Fibroblast of the aortic adventitia (primary cell): ENCODE results near the gene SULT1A2. TPM values are rescaled to one million over a fixed set of nuclear protein-coding genes. Genes with fewer than 3 reads are reported as not detected.

Experiments
- DNase-seq: peaks from one replicate; pipeline ENCODE4 v3.0.0-alpha.2; 2010; ENCODE audit warnings: low read depth
- H3K4me3 ChIP-seq: 2 replicates; pipeline ENCODE4 v1.5.1; 2011; ENCODE audit warnings: low read depth, mild to moderate bottlenecking, control low read depth, low read length, moderate library complexity
- CTCF ChIP-seq: IDR thresholded peaks from 2 replicates; pipeline ENCODE4 v1.5.1; 2011; ENCODE audit warnings: mild to moderate bottlenecking, low read length, control low read depth, inconsistent platforms; ENCODE audit not compliant: insufficient read depth
- total RNA-seq: library from RNA; depleted of rRNA; stranded (reverse); fragments of >200 nt; gene quantifications from 2 replicates; pipeline ENCODE4 v1.2.3, GENCODE V29; 2012; ENCODE audit warnings: low replicate concordance

Gene SULT1A2
- total RNA-seq, 1 donor: not detected

DNA sequence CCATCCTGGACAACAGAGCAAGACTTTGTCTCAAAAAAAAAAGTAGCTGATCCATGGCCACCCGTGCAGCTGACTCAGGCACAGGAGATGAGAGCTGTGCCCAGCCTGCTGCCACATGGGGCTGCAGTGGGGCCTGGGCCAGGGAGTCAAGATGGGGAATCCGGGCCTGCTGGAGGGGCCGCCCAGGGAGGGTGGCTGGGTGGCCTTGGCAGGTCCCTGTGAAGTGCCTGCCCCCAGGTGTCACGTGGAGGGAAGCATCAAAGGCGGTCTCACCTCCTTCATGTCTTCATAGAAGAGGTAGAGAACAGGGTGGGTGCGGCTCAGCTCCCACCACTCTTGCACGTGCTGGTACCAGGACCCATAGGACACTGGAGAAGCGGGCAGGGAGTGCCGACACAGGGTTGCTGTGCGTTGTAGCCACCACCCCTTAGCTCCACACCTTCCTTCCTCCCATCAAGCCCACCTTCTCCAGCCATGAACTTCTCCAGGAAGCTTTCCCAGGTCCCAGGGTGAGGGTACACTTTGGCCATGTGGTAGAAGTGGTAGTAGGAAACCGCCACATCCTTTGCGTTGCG is 3.8 kb downstream of the SULT1A2 start:
- H3K4me3 ChIP-seq: no peak overlapping the region
- no peak for DNase-seq
- no peak for TF ChIP-seq CTCF

DNA sequence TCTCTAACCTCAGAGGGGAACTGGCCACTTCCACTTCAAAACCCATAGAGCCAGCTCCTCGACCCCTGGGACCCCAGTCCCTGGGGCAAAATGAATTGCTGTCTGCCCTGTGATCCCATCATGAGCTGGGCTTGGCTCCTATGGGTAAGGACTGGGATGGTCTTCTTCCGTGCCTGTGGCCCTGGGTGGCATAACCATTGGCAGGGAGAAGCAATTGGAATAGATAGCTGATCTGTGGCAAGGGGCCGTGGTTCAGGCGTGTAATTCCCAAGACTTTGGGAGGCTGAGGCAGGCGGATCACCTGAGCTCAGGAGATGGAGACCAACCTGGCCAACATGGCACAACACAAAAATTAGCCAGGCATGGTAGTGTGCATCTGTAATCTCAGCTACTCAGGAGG is 4.3 kb downstream of the SULT1A2 start:
- no peak for DNase-seq
- H3K4me3 ChIP-seq: no peak overlapping the region
- TF ChIP-seq CTCF: no peak

GRCh38 chr16:28591355-28591754 is 5.5 kb downstream of the SULT1A2 start:
- DNase-seq: no peak
- no peak for TF ChIP-seq CTCF
- H3K4me3 ChIP-seq: no peak overlapping the region

GRCh38 chr16:28590384-28591340 is 6.2 kb downstream of the SULT1A2 start:
- TF ChIP-seq CTCF: no peak
- no peak for DNase-seq
- no peak overlapping the region for H3K4me3 ChIP-seq

DNA sequence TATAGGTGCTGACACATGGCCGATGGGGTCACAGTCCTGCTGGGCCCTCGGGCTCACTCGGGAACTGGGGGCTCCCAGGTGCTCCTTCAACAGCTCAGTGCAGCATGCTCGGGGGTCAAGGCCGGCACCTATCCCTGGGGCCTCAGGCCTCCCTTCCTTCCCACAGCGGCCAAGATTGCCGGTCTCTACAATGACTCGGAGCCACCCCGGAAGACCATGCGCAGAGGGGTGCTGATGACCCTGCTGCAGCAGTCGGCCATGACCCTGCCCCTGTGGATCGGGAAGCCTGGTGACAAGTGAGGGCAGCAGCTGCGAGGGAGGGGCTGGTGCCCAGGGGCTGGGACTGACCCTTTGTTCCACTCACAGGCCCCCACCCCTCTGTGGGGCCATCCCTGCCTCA is 6.9 kb downstream of the SULT1A2 start:
- DNase-seq: no peak
- no peak for TF ChIP-seq CTCF
- no peak overlapping the region for H3K4me3 ChIP-seq

DNA sequence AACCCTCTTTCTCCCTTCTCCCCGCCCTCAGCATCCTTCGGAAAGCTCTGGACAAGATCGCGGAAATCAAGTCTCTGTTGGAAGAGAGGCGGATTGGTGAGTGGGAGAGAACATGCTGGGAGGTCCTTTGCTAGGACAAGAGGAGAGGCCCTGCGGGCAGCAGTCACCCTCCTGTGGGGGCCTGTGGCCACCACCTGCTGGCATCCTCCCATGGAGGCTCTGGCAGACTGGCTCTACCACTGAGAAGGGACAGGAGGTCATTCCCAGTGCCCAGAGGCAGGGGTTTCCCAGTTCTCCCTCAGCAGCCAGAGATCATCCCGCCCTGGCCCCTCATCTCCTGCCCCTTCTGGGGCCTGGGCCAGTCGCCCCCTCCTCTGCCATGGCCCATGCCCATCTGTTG is 7.8 kb downstream of the SULT1A2 start:
- no peak overlapping the region for H3K4me3 ChIP-seq
- no peak for DNase-seq
- no peak for TF ChIP-seq CTCF
